ENCODE data around the gene ARL16.

- TF ChIP-seq CTCF (conservative IDR thresholded peaks at IDR 0.05) (no peak), EZH2 (IDR thresholded peaks at IDR 0.05; ENCODE audit: low read depth) (no peak)
These were observed 46.9 kb downstream of the ARL16 start, which contains the start of the genes NPLOC4 and TSPAN10 for GRCh38 chr17:81636505-81637288.
